AG04450 (cell line): ENCODE measurements around the gene C1QTNF6. TPM values are rescaled to one million over a fixed set of nuclear protein-coding genes. Genes with fewer than 3 reads are reported as not detected.

ENCODE experiments used
- CTCF ChIA-PET: fragments of 300-600, 350-600 bp; formaldehyde crosslinking; extraction: SDS; loops from one replicate; lab custom pipeline; 2022; ENCODE audit warnings: antibody characterized with exemption, inconsistent platforms; lab: Charles Lee
- POLR2A ChIA-PET: fragments of 350-600 bp; formaldehyde crosslinking; extraction: SDS; loops from one replicate; lab custom pipeline; 2021; ENCODE audit warnings: antibody characterized with exemption, inconsistent platforms; lab: Yijun Ruan, JAX
- DNase-seq: peaks from one replicate; pipeline ENCODE4 v3.0.0-alpha.2; 2011; ENCODE audit warnings: low read depth, low spot score
- H3K27ac ChIP-seq: one replicate; pipeline ENCODE4 v1.5.1; 2012; ENCODE audit warnings: low read depth, low read length, control low read depth
- H3K27me3 ChIP-seq: one replicate; pipeline ENCODE4 v1.6.0; 2012; ENCODE audit warnings: low read length; ENCODE audit not compliant: control insufficient read depth, insufficient read depth
- H3K4me3 ChIP-seq: 2 replicates; pipeline ENCODE4 v1.5.1; 2011; ENCODE audit warnings: mild to moderate bottlenecking, low read depth, low read length, control low read depth
- H3K9me3 ChIP-seq: 2 replicates; pipeline ENCODE4 v1.5.1; 2012; ENCODE audit warnings: low read length; ENCODE audit not compliant: control insufficient read depth, insufficient read depth
- CTCF ChIP-seq: IDR thresholded peaks from 2 replicates; pipeline ENCODE4 v1.5.1; 2011; ENCODE audit warnings: low read depth, low read length, control low read depth, inconsistent platforms
- polyA plus RNA-seq: library from polyadenylated mRNA; depleted of rRNA; stranded (reverse); fragments of >200 nt; gene quantifications from 2 replicates; pipeline ENCODE4 v1.2.3, GENCODE V29; 2011

The C1QTNF6 gene
- polyA plus RNA-seq, 1 experiment: 8.2 TPM

- no peak overlapping the region for H3K27ac ChIP-seq
- CTCF ChIA-PET: interaction anchor here (0.6 to 4.5 kb wide), 5 partner anchors 9 to 294 kb away, joined by 3 to 27 read pairs (median 4); no protein-coding TSS in a partner anchor
- POLR2A ChIA-PET: no interaction called here
- peaks cover 23% of the 10 kb centered on the region for H3K27me3 ChIP-seq
- no peak for DNase-seq
- peaks cover 9% of the 10 kb centered on the region for H3K9me3 ChIP-seq
- no peak for TF ChIP-seq CTCF
- no peak overlapping the region for H3K4me3 ChIP-seq
These were observed 24.2 kb downstream of the C1QTNF6 start for GRCh38 chr22:37163575-37164504.

- ChIA-PET POLR2A (no interaction called here), CTCF (interaction anchor here (0.6 to 1.6 kb wide), 4 partner anchors 9 to 295 kb away, joined by 3 to 9 read pairs (median 4); no protein-coding TSS in a partner anchor)
- H3K27me3 ChIP-seq: peaks cover 21% of the 10 kb centered on the region
- DNase-seq: no peak
- no peak overlapping the region for H3K4me3 ChIP-seq
- TF ChIP-seq CTCF: no peak
- peaks cover 9% of the 10 kb centered on the region for H3K9me3 ChIP-seq
- H3K27ac ChIP-seq: no peak overlapping the region
These were observed 25.0 kb downstream of the C1QTNF6 start for GRCh38 chr22:37163096-37163489.

GRCh38 chr22:37162221-37163095, 25.6 kb downstream of the C1QTNF6 start:
- H3K27me3 ChIP-seq: peaks cover 21% of the 10 kb centered on the region
- CTCF ChIA-PET: interaction anchor here (0.9 to 1.6 kb wide), 3 partner anchors 35 to 98 kb away, joined by 3 to 9 read pairs (median 4); no protein-coding TSS in a partner anchor
- no peak overlapping the region for H3K4me3 ChIP-seq
- no peak overlapping the region for H3K27ac ChIP-seq
- no peak for TF ChIP-seq CTCF
- POLR2A ChIA-PET: no interaction called here
- DNase-seq: no peak
- peaks cover 9% of the 10 kb centered on the region for H3K9me3 ChIP-seq

GRCh38 chr22:37161443-37161842, 26.6 kb downstream of the C1QTNF6 start:
- no peak for DNase-seq
- TF ChIP-seq CTCF: no peak
- Histone ChIP-seq H3K27ac (no peak overlapping the region), H3K27me3 (peaks cover 21% of the 10 kb centered on the region), H3K9me3 (peaks cover 9% of the 10 kb centered on the region), H3K4me3 (no peak overlapping the region)
- ChIA-PET CTCF (interaction anchor here (0.6 to 0.9 kb wide), 2 partner anchors 36 to 99 kb away, joined by 3 read pairs; no protein-coding TSS in a partner anchor), POLR2A (no interaction called here)
